Ishikawa (cell line): ENCODE data around the gene WDSUB1.

Experiments
- CEBPB ChIP-seq: IDR thresholded peaks from 2 replicates; pipeline ENCODE4 v1.6.1; 2012
- CREB1 ChIP-seq: IDR thresholded peaks from 2 replicates; pipeline ENCODE4 v1.6.1; 2012; ENCODE audit warnings: low read depth
- EGR1 ChIP-seq: IDR thresholded peaks from 2 replicates; pipeline ENCODE4 v1.6.1; 2012
- EP300 ChIP-seq: IDR thresholded peaks from 2 replicates; pipeline ENCODE4 v1.6.1; 2012; ENCODE audit warnings: borderline replicate concordance
- FOXM1 ChIP-seq: IDR thresholded peaks from 2 replicates; pipeline ENCODE4 v1.6.1; 2012; ENCODE audit warnings: low read depth, borderline replicate concordance
- MAX ChIP-seq: IDR thresholded peaks from 2 replicates; pipeline ENCODE4 v1.6.1; 2012
- NFIC ChIP-seq: IDR thresholded peaks from 2 replicates; pipeline ENCODE4 v1.6.1; 2012
- RAD21 ChIP-seq: IDR thresholded peaks from 2 replicates; pipeline ENCODE4 v1.6.1; 2012; ENCODE audit warnings: low read depth
- REST ChIP-seq: IDR thresholded peaks from 2 replicates; pipeline ENCODE4 v1.6.1; 2012; ENCODE audit warnings: low read depth, mild to moderate bottlenecking
- TAF1 ChIP-seq: IDR thresholded peaks from 2 replicates; pipeline ENCODE4 v1.6.1; 2012; ENCODE audit warnings: low read depth, mild to moderate bottlenecking
- TCF12 ChIP-seq: IDR thresholded peaks from 2 replicates; pipeline ENCODE4 v1.6.1; 2012; ENCODE audit warnings: low read depth
- TEAD4 ChIP-seq: IDR thresholded peaks from 2 replicates; pipeline ENCODE4 v1.6.1; 2012
- USF1 ChIP-seq: IDR thresholded peaks from 2 replicates; pipeline ENCODE4 v1.6.1; 2012
- YY1 ChIP-seq: IDR thresholded peaks from 2 replicates; pipeline ENCODE4 v1.6.1; 2012; ENCODE audit warnings: low read depth

- TF ChIP-seq TCF12: no peak
- no peak for TF ChIP-seq NFIC
- no peak for TF ChIP-seq FOXM1
- TF ChIP-seq CREB1: no peak
- no peak for TF ChIP-seq TAF1
- TF ChIP-seq YY1: no peak
- no peak for TF ChIP-seq RAD21
- no peak for TF ChIP-seq TEAD4
- no peak for TF ChIP-seq CEBPB
- no peak for TF ChIP-seq REST
- TF ChIP-seq MAX: no peak
- no peak for TF ChIP-seq USF1
- TF ChIP-seq EGR1: no peak
- TF ChIP-seq EP300: no peak
Measured at GRCh38 chr2:159209341-159210306, 76.9 kb downstream of the WDSUB1 start.
